DMS 273 (cell line): ENCODE measurements around the gene PXT1.

Source experiments
- DNase-seq: peaks from one replicate; lab custom pipeline; 2025; ENCODE audit not compliant: unreplicated experiment; lab: John Stamatoyannopoulos, UW

Gene PXT1

DNA sequence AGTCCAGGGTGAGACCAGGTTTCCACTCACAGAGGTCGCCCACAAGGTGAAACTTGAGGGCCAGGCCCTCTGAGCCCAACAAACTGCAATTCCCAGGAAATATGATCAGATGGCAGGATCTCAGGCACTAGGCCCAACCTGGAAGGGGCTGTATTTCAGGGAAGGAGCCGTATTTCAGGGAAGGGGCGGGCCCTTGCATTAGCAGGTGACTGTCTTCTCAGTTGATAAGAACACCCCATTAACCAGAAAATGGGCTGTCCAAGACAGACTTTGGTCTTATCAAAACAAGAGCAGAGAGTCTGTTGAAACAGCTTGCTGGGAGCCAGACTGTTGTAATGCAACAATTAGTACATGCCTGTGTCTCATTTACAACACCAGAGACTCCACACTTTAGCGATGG is 95.0 kb downstream of the PXT1 start:
- DNase-seq: no peak

GRCh38 chr6:36346486-36347273 is 96.0 kb downstream of the PXT1 start:
- DNase-seq: no peak

- no peak for DNase-seq
Measured at GRCh38 chr6:36345681-36346466, 96.8 kb downstream of the PXT1 start.

GRCh38 chr6:36343109-36343680 is 99.5 kb downstream of the PXT1 start:
- DNase-seq: no peak

- DNase-seq: peak; percentile 86
Measured at GRCh38 chr6:36340618-36341454, 101.8 kb downstream of the PXT1 start.
